ENCODE measurements around the gene KLHDC9.

Gene KLHDC9

GRCh38 chr1:161132410-161133219 lies 34.5 kb downstream of the KLHDC9 start, which contains the start of gene DEDD:
Gene DEDD (minus strand): TSS chr1:161132667. CDS start chr1:161124462, 8,205 bp downstream.
- peak; percentile 98 for DNase-seq (ENCODE audit: low spot score)

- peak; percentile 18 for DNase-seq (ENCODE audit: low spot score)
Measured at GRCh38 chr1:161133220-161133740, 35.1 kb downstream of the KLHDC9 start.

- DNase-seq (ENCODE audit: low spot score): no peak
Measured at GRCh38 chr1:161137881-161138280, 39.7 kb downstream of the KLHDC9 start.

DNA sequence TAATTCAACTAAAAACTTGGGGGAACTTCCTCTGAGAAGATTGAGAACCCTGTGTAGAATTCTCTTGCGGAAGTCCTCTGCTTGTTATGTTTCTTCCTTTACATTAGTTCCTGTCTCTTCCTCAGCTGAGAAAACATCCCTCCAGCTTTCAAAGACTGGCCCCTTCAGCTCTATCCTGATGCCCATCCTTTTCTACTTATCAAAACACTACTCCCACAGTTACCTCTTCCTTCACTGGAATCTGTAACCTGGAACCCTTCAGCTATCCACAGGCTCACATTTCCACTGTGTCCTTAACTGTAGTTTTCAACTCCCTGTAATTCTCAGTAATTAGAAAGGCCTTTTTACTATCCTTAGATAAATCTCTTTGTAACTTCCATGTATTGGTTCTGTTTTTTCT lies 40.3 kb downstream of the KLHDC9 start:
- DNase-seq (ENCODE audit: low spot score): no peak

DNA sequence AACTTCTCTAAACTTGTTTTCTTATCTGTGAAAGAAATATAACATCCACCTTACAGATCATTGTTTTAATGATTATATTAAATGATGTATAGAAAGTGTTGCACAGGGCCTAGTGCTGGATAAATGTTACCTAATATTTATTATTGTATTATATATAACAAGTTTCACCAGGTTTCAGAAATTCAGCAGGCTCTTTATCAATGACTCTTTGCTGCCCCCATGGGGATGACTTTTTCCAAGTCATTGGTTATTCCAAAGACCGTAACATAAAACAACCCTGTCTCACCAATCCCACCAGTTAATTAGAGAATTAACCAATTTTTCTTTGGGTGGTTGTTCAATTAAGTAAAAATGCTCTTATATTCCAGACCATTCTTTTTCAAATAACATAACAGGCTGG lies 41.6 kb downstream of the KLHDC9 start:
- DNase-seq (ENCODE audit: low spot score): no peak

DNA sequence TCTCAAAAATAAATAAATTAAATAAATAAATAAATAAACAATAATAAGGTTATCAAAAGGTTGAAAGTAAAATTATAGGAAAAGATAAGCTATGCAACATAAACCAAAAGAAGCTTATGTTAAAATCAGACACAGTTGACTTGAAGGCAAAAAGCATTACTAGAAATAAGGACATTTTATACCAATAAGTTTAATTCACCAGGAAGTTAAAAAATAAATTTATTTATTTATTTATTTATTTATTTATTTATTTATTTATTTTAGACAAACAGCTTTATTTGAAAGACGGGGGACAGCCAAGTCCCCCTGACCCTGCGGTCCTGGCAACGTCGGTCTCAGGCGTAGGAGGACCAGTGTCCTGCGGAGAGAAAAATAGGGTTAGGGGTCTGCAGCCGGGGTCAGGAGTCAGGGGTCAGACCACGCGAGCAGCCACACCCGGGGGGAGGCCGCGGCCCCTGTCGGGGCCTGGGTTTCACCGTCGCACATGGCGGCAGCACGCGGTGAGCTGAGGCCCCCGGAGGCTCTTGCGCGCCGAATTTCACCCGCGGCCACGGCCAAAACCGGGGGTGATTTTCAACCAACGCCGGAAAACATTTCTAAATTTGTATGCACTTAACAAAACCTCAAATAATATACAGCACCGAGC lies 42.7 kb downstream of the KLHDC9 start:
- no peak for DNase-seq (ENCODE audit: low spot score)

DNA sequence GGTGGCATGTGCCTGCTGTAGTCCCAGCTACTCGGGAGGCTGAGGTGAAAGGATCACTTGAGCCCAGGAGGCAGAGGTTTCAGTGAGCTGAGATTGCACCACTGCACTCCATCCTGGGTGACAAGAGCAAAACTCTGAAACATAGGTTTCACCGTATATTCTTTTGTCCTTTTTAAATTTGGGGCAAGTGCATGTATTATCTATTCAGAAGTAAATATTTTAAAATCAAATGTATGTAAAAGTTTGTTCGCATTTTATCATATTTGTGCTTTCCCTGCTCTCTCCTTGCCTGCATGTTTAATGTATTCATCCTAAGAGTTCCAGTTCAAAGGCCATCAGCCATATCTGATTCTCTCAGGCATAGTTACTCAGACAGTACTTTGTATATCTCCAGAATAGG lies 47.7 kb downstream of the KLHDC9 start:
- no peak for DNase-seq (ENCODE audit: low spot score)

All from Ammon's horn (tissue), 1 donor.